ENCODE data around the gene SOX12.
A peak's percentile ranks its signal among the peaks of the same experiment; 100 is the strongest.

Gene SOX12

DNA sequence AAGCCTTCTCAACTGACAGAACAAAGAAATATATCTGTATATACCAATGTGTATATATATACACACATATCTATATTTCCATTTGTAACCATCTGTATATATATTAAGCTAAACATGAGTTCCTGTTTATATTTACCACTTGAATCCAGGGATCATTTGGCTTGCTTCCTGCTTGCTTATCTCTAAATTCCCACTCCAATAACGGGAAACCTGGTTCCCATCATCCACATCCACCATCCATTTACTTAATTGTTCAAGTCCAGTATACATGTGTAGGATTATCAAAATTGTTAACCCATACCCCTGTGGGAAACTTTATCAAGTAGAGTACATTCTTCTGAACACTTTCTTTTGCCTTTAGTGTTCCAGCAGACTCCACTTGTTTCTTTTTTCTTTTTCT, 12.5 kb upstream of the SOX12 start:
- H3K27ac Mint-ChIP-seq, result no peak overlapping the region
- H3K4me1 Mint-ChIP-seq, result peaks cover 49% of the 10 kb centered on the region
- H3K27me3 Mint-ChIP-seq (ENCODE audit: low read depth, poor library complexity), result peaks cover 4% of the 10 kb centered on the region
- H3K9me3 Mint-ChIP-seq, result no peaks in the 10 kb centered on the region
- H3K4me3 Mint-ChIP-seq, result no peak overlapping the region
- no peak for DNase-seq
- H3K36me3 Mint-ChIP-seq (ENCODE audit: low read depth), result peaks cover 20% of the 10 kb centered on the region
- TF ChIP-seq, protein P1, sequence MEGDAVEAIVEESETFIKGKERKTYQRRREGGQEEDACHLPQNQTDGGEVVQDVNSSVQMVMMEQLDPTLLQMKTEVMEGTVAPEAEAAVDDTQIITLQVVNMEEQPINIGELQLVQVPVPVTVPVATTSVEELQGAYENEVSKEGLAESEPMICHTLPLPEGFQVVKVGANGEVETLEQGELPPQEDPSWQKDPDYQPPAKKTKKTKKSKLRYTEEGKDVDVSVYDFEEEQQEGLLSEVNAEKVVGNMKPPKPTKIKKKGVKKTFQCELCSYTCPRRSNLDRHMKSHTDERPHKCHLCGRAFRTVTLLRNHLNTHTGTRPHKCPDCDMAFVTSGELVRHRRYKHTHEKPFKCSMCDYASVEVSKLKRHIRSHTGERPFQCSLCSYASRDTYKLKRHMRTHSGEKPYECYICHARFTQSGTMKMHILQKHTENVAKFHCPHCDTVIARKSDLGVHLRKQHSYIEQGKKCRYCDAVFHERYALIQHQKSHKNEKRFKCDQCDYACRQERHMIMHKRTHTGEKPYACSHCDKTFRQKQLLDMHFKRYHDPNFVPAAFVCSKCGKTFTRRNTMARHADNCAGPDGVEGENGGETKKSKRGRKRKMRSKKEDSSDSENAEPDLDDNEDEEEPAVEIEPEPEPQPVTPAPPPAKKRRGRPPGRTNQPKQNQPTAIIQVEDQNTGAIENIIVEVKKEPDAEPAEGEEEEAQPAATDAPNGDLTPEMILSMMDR (IDR thresholded peaks at IDR 0.05), result no peak

DNA sequence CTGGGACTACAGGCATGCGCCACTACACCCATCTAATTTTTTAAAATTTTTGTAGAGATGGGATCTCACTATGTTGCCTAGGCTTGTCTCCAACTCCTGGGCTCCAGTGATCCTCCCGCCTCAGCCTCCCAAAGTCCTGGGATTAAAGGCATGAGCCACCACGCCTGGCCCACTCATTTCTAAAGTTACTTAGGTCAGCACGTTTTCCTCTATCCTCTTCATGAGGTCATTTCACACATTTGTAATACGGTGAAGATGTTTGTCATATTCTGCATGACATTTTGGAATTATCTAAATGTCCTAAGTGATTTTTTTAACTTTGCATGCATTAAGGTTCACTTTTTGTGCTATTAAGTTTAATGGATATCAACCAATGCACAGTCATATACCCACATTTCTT, 11.9 kb upstream of the SOX12 start:
- Mint-ChIP-seq H3K27ac (no peak overlapping the region), H3K4me1 (peaks cover 48% of the 10 kb centered on the region), H3K9me3 (no peaks in the 10 kb centered on the region), H3K4me3 (no peak overlapping the region), H3K36me3 (ENCODE audit: low read depth) (peaks cover 26% of the 10 kb centered on the region), H3K27me3 (ENCODE audit: low read depth, poor library complexity) (peaks cover 4% of the 10 kb centered on the region)
- no peak for DNase-seq
- TF ChIP-seq, protein P1 (IDR thresholded peaks at IDR 0.05), result no peak

DNA sequence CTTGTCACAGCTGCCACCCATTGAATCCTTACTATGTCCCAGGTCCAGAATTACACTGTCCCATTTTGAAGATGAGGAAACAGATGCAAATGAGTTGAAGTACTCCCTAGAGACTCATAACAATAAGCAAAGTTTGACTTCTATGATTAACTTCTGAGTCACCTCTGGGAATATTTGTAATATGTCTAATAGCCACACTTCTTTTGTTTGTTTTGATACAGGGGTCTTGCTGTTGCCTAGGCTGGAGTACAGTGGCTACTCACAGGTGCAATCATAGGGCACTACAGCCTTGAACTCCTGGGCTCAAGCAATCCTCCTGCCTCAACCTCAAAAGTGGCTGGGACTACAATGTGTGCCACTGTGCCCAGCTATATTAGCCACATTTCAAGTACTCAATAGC, 11.4 kb upstream of the SOX12 start:
- TF ChIP-seq, protein P1 (IDR thresholded peaks at IDR 0.05), result no peak
- Mint-ChIP-seq H3K27me3 (ENCODE audit: low read depth, poor library complexity) (peaks cover 4% of the 10 kb centered on the region), H3K4me1 (peaks cover 46% of the 10 kb centered on the region), H3K36me3 (ENCODE audit: low read depth) (peaks cover 30% of the 10 kb centered on the region), H3K27ac (no peak overlapping the region), H3K9me3 (no peaks in the 10 kb centered on the region), H3K4me3 (no peak overlapping the region)
- no peak for DNase-seq

DNA sequence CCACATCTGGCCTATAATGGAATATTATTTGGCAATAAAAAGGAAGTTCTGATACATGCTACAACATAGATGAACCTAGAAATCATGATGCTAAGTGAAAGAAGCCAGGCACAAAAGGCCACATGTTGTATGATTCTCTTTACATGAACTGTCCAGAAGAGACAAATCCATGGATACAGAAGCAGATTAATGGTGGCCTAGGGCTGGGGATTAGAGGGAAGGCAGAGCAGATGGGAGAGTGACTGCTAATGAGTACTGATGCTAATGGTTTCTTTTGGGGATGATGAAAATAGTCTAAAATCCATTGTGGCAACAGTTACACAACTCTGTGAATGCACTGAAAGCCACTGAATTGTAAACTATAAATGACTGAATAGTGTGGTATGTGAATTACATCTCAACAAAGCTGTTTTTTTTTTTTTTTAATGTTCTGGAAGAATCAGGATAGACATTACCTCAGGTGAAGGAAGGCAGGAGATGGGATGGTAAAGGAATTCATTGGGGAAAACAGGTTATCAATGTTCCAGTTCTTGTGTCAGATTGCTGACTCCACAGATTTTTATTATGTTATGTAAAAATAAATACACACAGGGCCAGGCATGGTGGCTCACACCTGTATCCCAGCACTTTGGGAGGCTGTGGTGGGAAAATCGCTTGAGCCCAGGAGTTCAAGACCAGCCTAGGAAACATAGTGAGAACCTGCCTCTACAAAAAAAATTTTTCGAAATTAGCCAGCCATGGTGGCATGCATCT, 8.9 kb upstream of the SOX12 start:
- peaks cover 48% of the 10 kb centered on the region for H3K36me3 Mint-ChIP-seq (ENCODE audit: low read depth)
- TF ChIP-seq, protein P1 (IDR thresholded peaks at IDR 0.05), result no peak

DNA sequence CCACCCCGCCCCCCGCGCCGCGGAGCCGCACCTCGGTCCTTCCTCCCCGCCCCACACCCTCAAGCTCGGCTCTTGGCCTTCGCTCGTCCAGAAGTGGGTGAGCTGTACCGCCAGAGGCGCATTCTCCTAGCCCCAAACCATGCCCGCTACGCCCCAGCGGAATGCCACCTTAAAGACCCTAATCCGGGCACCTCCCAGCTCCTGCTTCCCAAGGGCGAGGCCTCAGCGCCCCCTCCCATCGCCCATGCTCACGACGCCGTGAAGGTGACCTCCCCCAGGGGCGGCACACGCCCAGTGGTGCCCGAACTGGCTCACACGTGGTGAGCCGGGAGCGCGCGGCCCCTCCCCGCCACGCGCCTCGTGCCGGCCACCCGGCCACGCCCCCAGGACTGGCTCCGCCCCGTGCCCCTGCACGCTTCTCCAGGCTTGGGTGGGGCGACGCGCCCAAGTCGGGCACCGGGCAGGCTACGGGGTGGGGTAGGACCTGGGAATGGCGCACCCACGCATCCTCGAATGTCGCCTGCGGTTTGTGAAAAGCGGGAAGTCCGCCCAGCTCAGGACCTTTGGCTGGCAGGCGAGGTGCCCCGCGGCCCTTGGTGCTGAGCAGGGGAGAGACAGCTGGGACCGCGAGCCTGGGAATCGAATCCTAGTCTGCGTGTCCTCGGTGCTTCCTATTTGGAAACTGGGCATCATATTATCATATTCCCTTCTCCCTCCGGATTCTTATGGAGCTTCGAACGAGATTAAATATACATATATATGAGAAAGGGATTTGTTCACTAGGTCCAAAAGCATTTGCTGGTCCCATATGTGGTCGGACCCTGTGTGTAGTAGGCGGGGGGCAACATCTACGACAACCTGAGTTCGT, 941 bp upstream of the SOX12 start:
- DNase-seq, result peak; percentile 97
- Mint-ChIP-seq H3K4me3 (peak overlapping the region; percentile 93), H3K27me3 (ENCODE audit: low read depth, poor library complexity) (peaks cover 7% of the 10 kb centered on the region)

More for the DNA sequence above, 8.9 kb upstream of the SOX12 start:
- no peak for DNase-seq
- Mint-ChIP-seq H3K27ac (no peak overlapping the region), H3K9me3 (peaks cover 13% of the 10 kb centered on the region), H3K4me3 (no peak overlapping the region), H3K27me3 (ENCODE audit: low read depth, poor library complexity) (peaks cover 8% of the 10 kb centered on the region), H3K4me1 (peaks cover 43% of the 10 kb centered on the region)

More for the DNA sequence above, 941 bp upstream of the SOX12 start:
- peaks cover 16% of the 10 kb centered on the region for H3K9me3 Mint-ChIP-seq
- peaks cover 58% of the 10 kb centered on the region for H3K4me1 Mint-ChIP-seq
- TF ChIP-seq, protein P1 (IDR thresholded peaks at IDR 0.05), result peak; percentile 9
- peaks cover 39% of the 10 kb centered on the region for H3K36me3 Mint-ChIP-seq (ENCODE audit: low read depth)
- H3K27ac Mint-ChIP-seq, result peak overlapping the region; percentile 99
